RPMI8226 (cell line): ENCODE measurements around the gene RAB12.

Experiments used
- DNase-seq: peaks from one replicate; pipeline ENCODE4 v3.0.0-alpha.2; 2015

The RAB12 gene

DNA sequence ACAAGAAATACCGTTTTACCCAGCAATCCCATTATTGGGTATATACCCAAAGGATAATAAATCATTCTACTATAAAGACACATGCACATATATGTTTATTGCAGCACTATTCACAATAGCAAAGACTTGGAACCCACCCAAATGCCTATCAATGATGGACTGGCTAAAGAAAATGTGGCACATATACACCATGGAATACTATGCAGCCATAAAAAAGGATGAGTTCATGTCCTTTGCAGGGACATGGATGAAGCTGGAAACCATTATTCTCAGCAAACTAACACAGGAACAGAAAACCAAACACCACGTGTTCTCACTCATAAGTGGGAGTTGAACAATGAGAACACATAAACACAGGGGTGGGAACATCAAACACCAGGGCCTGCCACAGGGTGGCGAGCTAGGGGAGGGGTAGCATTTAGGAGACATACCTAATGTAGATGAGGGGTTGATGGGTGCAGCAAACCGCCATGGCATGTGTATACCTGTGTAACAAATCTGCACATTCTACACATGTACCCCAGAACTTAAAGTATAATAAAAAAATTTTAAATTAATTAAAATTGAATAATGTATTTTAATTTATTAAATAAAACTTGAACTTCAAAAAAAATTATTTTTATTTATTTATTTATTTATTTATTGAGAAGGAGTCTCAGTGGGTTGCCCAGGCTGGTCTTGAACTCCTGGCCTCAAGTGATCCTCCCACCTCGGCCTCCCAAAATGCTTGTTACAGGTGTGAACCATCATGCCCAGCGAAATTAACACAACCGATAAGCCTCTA, 42.4 kb downstream of the RAB12 start:
- DNase-seq, result peak; percentile 16

DNA sequence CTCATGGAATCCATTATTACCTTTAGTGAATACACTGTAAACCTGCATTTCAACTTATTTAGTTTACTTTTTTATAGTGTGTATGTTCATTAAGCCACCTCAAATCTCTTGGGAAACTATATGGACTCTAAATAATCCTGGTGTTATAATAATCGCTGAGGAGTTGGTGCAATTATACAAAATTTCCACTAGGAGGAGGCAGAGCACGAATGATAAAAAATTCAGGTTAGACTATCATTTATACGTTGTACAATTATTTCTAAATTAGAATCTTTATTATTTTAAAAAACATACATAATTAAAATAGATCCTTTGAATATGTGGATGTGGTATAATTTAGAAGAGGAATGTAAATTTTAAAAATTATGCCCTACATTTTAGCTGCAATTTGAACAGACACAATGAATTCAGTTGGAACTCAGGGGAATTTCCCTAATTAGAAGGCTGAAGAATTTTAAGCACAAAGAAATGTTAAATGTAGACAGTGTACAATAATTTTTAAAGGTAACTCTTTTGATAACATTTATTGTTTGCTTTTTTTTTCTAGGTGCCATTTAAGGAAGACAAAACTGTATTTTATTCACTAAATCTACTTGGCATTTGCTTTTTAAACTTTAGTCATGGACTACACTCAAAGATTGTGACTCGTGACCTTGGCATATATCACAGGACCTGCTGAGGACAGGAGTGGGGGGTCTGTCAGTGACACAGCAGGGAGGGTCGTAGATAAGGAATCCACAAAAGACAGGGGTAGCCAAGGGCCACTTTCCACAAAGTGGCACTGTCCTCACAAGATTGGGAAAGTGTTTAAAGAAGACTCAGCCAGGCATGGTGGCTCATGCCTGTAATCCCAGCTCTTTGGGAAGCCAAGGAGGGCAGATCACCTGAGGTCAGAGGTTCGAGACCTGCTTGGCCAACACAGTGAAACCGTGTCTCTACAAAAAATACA, 45.5 kb downstream of the RAB12 start:
- peak; percentile 28 for DNase-seq

DNA sequence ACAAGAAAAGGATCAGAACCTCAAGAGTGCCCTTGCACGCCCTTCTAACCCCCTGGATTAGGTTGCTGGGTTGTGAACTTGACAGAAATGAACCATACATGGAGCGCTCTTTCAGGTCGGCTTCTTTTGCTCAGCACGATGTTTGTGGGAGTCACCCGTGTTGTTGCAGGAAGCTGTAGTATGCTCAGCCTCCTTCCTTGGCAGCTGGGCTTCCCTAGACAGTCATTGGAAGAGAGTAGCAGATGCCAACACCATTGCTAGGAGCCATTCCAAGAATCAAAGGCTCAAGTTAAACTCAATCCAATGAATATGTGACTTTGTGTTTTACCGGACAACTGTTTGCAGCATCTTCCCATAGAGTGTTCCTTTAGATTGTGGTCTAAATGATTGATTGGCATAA, 47.0 kb downstream of the RAB12 start:
- DNase-seq, result no peak

DNA sequence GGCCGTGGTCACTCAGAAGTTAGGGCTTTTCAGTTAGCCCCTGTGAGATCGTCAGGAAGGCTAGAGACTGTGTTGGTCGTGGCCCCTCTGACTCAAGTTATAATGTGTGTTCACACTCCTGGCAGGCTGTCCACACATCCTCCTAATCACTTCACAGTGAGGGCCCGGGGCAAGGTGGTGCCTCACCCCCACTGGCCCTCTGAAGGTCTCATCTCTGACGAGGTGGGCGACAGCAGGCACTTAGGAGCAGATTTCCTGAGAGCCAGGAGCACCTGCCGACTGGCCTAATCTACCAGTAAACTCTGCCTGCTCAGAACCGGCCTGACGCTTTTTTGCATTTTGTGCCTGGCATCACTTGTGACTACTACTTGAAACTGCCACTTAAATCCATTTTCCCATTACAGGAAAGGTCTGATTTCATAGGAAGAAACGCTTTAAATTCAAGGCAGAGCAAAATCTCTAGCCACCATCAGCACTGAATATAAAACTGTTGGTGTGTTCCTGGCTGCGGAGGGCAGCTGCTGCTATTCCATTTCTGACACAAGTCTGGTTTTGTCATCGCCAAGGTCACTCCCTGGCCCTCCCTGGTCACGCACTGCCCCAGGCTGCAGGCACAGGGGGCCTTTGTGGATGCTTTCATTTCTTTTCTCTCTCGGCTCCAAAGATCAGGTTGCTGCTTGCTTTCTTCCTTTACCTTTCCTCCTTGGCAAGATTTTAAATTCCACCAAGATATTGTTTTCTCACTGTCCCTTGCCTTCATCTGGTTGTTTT, 48.0 kb downstream of the RAB12 start:
- no peak for DNase-seq

DNA sequence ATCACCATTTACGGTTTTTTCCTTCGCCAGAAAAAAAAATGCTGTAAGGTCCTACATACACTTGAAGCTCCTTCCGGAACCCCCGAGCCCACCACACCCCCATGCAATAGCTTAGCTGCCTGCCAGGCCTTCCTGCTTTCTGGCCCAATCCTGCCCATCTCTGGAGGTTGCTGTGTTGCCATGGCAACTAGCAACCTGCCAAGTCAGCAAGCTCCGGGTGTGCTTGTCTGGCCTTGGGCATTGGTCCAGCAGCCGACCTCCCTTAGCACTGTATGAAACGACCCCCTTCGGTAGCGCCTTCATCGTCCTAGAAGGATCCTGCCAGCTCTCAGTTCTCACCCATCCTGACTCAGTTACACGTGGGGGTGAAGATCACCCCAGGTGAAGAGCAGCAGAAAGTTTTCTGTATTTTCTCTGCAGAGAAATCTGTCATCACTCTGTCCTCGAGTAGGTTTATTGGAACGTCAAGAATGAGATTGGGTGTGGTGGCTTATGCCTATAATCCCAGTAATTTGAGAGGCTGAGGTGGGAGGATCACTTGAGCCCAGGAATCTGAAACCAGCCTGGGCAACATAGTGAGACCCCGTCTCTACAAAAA, 48.7 kb downstream of the RAB12 start:
- DNase-seq, result peak; percentile 18

DNA sequence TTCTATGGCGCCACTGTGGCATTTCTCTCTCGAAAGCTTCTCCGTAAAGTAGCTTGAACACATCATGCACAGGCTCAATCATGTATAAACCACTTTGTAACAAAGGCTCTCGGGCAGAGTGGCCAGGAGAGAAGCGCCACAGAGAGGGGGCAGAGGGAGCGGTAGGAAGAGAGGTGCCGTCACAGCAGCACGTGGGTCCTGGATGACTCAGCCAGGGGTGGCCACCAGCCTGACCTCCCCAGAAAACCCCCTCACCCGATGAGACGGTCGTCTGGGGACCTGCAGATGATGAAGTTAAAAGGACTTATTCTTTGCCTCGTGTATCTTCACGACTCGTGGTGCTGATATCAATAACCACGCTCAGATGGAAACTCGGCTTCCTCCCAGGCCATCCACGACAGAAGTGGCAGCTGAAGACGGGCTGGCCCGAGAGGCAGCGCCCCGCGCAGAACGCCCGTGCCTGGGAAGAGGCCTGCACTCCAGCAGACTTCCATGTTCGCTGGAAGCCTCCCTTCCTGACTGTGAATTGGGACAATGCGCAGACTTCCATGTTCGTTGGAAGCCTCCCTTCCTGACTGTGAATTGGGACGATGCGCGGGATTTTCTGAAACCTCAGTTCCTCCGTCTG, 49.7 kb downstream of the RAB12 start:
- no peak for DNase-seq

DNA sequence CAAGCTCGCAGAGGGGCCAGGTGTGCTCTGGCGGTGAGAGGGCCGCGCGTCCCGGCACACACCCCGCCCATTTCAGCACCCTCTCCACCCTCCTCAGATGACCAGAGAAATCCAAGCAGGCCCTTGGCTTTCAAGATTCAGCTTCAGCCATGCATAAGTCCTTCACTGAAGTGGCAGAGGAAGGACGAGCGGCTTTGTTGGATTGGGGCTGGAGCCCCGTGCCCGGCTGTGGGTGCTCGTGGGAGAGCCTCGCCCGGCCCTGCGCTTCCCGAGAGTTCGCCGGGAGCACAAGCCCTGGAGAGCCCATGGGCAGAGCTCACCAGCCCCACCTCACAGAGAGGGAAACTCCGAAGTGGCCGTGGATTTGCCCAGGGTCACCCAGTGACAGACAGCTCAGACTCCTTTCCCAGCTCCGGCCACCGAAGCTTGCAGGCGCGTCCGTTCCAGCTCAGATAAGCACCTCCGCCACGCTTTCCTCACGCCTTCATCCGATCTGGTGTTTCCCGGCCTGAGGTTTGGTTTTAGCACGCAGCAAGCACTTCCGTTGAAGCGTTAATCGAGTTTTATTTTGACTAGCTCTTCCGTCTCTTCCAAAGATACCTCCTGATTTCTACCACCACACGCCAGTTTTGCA, 50.5 kb downstream of the RAB12 start:
- DNase-seq, result no peak

DNA sequence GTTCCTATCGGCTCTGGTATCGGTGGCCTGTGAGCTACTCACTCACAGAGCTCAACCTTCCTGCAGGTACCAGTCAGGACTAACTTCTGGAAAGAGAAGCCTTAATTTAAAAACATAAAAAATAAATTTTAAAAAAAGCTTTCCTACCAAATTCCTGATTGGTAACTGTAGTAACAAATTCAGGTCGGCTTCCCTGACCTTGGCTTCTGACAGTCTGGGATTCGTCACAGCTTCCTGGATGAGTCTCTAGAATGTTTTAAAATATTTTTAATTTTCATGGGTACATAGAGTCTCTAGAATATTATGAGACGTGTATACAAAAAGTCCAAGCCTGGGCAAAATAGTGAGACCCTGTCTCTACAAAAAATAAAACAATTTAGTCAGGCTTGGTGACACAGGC, 51.1 kb downstream of the RAB12 start:
- no peak for DNase-seq

DNA sequence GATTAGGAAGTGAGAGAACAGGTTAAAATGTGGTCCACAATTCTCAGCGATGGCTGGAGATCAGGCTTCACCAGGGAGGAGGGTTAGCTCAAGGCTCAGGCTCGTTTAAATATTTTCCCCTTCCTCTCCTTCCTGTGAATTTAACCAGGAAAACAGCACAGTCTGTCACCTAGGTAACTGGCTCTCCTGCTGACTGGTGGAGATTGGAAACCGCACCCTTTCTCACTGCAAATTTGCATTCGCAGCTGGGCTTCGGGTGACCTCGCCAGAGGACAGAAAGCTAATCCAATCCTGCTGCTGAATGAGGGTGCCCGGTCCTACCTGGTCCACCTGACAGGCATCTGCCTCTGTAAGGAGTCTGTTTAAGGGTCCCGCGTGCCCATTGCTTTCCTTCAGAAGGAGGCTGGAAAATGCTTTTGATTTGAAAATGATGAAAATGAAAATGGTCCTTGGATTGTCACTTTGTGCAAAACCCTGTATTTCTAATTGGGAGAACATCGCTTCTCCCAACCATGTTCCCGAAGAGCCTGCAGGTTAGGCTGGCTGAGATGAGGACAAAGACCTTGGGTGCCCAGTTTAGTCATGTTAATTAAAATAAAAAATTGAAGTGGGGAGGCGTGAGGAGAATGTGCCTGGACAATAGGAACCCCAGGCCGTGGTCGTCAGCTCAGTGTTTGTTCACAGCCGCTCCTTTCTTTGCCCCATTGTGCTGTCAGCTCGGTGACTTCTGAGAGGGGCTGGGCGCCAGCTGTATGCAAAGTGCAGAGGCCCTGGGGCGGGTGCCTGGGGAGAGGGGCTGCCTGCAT, 52.7 kb downstream of the RAB12 start:
- peak; percentile 42 for DNase-seq

DNA sequence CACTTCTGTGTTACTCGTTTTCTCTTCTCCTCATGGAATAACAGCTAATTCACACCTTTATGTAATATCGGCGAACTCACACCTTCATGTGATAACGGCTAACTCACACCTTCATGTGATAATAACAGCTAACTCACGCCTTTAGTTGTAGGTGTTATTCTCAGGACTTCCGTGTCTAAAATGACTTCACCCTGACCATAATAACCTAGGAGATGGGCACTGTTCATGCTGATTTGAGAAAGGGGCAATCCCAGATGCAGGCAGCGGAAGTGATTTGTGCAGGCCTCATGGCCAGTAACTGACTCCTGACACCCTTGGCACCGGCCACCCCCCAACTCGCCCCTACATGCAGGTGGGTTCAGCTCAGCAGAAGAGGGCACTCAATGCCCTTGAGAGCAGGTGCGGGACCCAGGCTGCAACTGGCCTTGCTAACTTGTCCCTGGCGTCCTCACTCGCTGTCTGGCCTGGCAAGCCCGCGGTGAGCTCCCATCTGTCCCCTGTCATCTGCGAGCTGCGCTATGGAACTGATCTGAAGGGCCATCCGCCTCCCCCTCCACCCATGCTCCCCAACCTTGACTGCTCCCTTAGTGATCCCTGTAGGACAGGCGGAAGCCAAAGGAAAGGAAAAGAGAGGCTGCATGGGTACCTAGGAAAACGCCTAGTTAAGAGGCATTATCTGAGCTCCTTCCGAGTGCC, 53.5 kb downstream of the RAB12 start:
- DNase-seq, result no peak

DNA sequence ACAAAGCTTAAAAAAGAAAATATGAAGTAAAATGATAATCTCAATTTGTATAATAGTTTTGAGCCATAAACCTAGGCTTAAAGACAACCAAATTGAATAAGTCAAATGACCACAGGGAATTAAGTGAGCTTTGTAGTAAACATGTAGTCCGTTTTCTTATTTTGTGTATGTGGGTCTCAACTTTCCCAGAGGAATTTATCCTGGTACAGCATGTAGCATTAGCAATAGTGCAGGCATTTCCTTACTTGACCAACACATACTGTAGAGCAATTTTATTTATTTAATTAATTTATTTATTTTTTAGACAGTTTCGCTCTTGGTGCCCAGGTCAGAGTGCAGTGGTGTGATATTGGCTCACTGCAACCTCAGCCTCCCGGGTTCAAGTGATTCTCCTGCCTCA, 58.6 kb downstream of the RAB12 start:
- DNase-seq, result no peak

DNA sequence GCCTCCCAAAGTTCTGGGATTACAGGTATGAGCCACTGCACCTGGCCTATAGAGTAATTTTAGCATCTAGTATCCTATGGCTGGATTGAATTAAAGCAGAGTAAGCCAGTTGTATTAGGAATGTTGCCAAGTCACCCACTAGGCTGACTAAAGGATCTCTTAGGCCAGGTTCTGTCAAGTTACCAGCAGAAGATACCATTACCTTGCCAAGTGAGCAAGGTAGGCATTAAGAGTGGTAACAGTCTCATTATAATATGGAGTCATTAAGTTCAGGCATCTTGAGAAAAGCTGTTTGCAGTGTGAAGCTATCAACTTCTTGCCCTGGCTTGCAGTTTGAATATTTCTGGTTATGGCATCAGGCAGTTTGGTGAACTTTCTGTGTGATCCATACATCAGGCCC, 59.1 kb downstream of the RAB12 start:
- no peak for DNase-seq

DNA sequence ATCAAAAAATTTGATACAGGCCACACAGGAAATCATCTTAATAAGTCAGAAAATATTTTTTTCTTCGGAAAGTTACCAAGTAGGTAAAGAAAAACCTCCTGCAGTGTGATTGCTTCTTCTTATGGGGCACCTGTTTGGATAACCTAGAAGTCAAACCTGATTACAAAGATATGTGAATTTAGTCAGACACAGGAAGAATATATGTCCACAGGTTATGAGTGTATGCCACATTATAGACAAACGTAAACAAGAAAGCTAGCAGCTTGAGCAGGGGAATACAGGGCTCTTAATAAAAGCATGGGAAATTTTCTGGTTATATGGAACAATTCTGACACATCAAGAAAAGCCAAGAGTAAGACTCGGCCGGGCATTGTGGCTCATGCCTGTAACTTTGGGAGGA, 60.3 kb downstream of the RAB12 start:
- DNase-seq, result no peak

DNA sequence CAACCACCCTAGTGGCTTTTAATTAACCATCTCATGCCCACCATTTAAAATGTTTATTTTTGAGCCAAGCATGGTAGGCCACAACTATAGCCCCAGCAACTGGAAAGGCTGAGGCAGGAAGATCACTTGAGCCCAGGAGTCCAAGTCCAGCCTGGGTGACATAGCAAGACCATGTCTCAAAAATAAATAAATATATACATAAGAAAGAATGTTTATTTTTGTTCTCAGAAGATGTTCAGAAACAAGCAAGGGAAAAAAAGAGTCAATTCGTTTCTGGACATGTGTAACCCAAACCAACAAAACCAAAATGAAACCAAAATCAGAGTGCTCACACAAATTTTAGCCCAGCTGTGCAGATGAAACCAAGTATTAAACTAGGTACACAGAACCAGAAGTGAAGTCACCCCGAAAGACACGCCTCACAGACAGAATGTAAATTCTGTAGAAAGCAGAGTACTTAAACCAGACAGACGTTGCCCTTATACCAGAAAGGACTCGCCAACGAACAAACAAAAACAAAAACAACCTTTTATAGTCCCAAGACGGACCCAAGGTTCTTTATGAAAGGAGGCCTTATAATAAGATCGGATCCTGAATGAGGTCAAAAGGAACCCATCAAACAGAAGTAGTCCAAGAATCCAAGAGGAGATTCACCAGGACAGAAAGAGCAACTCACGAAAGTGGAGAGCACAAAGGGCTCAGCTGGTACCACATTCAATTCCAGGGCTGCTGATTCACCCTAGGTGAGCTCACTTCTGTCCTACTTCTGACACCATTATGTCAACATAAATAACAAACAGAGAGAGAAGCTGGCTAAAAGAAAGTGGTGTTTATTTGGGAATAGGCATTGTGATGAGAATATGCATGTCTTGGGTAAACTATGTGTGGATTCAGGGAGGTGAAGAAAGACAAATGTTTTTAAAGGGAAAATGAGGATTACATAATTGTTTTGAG, 64.3 kb downstream of the RAB12 start:
- no peak for DNase-seq

DNA sequence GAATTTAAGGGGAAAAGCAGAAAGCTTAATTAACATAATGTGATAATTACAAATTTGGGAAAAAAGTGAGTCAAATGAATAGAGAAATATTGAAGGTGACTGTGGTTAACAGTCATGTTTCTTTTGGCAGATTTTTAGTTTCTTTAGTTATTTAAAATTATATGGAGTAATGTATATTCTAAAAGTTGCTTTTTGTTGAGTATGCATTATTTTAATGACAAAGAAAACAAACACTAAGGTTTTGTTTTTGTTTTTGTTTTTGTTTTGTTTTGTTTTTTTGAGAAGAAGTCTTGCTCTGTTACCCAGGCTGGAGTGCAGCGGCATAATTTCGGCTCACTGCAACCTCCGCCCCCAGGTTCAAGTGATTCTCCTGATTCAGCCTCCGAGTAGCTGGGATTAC, 65.8 kb downstream of the RAB12 start:
- no peak for DNase-seq

DNA sequence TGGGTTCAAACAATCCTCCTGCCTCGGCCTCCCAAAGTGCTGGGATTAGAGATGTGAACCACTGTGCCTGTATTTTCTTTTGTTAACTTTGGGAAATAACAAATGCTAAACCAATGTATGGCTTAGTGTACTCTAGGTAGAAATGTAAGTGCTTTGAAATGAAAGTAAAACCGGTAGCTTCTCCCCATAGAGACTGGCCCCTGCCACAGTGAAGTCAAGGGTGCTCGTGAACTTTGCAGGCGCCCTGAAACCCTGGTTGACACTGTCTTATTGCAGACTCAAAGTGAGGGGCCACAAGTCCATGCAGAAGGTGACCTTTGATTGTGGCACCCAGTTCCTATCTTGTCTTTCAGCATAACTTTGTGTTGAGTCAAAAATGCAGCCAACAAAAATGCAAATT, 72.0 kb downstream of the RAB12 start:
- no peak for DNase-seq

DNA sequence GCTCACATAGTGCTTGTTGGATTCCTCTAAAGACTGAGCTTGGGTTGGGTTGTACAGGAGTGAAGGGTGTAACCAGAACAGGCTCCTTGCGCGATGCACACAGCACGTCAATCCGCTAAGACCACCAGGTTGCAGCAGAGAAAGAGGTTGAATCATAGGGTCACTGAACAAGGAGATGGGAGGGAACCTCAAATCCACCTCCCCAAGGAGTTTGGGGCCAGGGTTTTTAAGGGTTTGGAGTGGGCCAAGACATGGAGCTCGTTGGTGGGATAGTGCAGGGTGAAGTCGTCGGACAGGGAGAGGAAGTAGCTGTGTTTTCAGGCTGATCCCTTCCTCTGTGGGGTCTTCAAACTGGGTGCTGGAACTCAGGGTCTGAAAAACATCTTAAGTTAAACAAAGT, 75.3 kb downstream of the RAB12 start:
- DNase-seq, result no peak

DNA sequence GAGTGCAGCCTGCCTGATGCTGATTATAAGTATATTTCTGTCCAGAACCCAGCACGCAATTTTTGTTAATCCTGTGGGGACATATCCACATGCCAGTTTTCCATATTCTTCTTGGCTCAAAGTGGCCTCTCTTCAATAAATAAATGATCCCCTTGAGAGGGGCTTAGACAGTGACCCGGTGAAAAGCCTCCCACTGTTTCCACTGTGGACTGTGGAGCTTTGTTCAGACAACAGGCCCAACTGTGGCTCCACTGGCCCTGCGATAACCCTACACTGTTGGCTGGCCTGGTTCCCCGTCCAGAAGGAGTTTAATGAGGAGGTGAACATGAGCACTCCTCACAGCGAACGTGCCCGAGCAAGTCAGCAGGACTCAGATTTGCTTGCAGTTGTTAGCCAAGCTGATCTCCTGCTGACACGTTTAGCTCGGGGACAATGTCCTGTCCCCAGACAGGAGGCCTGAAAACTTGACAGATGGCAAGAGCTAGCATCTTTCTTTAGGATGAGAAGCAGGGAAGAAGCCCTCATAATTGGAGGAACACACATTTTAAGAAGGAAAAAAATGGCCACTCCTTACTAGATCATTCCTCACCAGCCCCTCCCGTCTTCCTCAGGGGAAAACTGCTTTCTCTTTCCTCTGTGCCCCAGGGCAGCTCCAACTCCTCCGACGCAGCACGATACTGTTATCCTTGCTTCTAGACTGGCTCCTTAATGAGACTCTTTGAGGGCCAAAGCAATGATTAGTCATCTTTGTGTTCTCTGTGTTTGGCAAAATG, 76.1 kb downstream of the RAB12 start:
- no peak for DNase-seq

DNA sequence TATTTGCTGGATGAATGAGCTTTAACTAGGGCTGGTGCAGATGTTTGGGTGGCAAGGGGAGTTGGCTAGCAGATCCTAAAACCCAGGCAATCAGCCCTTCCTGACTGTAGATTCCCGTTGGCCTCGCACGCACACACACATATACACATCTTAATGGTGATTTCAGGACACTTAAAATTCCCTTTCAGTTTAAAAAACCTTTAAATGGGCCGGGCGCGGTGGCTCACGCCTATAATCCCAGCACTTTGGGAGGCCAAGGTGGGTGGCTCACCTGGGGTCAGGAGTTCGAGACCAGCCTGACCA, 76.6 kb downstream of the RAB12 start:
- DNase-seq, result no peak
